ENCODE data around the gene GPR4.

The GPR4 gene

DNA sequence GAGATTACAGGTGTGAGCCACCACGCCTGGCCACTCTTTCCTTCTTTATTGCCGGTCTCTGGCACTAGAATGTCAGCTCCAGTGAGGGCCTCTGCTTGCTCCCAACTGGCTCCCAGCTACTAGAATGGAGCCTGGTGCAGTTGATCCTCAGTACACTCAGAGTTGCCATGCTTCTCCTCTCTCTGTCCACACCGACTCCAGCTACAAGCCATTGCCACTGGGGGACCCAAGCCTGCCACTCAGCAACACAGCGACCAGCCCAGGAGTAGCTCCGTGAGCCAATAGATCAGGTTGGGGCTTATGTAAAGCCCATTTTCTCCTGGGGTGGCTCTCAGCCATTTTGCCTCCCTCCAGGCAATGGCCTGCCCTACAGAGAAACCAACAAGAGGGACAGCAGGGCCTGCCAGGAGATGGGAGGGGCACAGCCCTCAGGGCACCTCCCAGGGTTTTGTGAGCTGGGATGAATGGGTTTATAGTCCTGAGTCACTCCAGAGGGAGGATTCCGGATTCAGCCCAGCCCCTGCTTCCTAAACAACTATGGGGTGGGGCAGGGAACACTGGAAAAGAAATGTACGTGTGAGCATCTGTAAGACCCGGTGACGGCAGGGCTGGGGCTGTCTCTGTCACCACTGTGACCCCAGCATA is 53.9 kb downstream of the GPR4 start:
- DNase-seq (ENCODE audit: low spot score) = no peak

DNA sequence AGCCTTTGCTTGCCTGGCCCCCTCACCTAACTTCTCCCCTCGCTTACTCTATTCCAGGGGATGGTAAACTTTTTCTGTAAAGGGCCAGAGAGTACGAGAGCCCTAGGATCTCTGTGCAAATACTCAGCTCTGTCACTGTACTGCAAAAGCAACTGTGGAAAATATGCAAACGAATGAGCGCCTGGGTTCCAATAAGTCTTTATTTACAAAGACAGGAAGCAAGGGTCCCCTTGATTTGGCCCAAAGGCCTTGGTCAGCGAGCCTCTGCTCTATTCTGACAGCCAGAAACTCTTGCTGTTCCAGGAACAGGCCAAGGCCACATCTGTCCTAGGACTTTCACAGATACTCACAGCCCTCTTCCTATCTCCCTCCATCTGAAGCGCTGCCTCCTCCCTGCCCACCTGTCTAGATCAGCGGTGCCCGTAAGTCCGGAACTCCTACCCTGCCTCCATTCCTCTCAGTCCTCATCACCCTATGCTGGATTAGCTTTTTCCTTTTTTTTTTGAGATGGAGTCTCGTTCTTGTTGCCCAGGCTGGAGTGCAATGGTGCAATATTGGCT is 54.7 kb downstream of the GPR4 start:
- DNase-seq (ENCODE audit: low spot score) = no peak

GRCh38 chr19:45542234-45542668 is 59.8 kb downstream of the GPR4 start:
- DNase-seq (ENCODE audit: low spot score) = no peak

Measured in kidney capillary endothelial cell (primary cell).